HG03342 (cell line): Measurements from ENCODE around the gene ISM1.

ENCODE experiments used
- ATAC-seq: cut with Tn5 transposase; IDR thresholded peaks from one replicate; pipeline ENCODE4 v1.9.1; 2021; ENCODE audit warnings: mild to moderate bottlenecking, moderate library complexity; ENCODE audit not compliant: unreplicated experiment

The ISM1 gene

DNA sequence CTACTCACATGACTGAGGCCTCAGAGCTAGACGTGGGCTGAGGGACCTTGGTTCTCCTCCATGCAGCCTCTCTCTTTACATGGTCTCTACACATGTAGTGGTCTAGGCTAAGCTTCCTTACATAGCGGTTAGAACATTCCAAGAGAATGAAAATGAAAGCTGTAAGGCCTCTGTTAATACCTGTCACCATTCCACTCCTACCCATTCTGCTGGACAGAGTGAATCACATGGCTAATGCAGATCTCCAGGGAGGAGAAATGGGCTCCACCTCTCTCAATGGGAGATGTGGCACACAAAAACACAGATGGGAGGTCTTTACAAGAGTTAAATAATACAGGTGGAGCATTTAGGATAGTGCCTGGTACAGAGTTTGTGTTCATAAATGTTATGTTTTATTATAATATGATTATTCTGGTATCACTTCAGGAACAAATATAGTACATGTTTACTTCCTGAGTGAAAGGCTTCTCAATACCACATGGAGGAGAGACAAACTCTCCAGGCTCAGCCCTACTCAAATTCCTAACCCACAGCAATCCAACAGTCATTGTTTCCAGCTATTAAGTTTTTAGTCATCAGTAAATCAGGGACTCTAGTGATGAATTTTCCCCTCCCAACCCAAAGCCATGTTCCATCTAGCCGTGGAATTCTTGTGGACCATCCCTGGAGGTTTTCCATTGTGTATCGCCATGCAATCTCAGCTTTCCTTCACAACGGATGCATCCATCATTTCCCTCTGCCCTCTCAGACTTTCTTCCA lies 57.9 kb downstream of the ISM1 start:
- no peak for ATAC-seq

- ATAC-seq: no peak
Measured at GRCh38 chr20:13280609-13281324, 59.7 kb downstream of the ISM1 start.

DNA sequence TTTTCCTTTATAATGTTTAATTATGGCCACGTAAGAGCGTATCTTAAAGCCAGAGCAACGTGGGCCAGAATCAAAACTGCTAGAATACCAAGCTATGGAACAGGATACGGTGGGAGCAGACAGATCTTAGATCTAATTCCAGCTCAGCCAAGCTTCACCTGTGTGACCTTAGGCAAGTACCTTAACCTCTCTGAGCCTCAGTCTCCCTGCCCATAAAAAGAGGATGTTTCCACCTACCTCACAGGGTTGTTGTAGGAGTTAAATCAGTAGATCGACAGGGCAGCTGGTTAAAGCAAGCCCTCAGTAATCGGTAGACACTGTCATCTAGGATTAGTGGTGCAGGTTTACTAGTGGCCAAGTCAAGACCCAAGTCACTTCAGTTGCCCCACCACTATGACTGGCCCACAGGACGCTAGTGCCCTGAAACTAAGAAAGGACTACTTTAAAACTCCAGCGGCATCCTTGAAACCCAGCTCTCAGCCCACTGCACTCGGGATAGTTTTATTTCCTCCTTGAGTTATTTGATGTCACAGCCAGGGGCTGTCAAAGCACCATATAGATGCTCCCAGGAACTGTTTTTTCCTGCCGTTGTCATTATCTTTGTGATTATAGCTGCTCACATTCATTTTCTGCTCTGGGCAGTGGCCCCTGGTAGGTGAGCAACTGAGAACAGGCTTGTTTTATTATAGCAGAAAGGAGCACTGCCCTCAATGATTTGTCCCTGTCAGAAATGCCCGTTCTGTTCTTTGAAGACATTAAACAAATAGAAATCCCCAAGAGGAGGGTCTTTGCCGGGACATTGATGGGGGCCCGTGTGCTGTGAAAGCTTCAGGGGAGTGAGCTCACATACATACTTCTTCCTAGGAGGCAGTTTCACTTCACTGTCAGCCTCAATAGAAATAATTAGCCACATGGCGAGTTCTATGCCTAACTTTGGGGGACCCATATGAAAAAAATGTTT lies 63.1 kb downstream of the ISM1 start:
- no peak for ATAC-seq

GRCh38 chr20:13284830-13285229 lies 63.8 kb downstream of the ISM1 start:
- no peak for ATAC-seq

DNA sequence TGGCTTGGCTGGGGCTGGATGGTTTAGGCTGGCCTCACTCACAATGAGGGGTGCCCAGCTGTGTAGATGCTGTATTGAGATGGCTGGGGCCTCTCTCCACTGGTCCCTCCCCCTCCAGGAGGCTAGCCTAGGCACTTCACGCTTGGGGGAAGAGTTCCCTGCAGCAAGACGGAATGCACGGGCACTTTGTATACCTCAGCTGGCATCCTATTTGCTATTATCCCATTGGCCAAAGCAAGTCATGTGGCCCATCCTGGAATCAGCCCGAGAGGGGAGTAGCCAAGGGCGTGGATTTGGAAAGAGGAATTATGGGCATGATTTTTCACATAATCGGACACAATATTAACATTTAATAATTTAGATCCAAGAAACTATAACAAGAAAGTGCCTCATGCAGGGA lies 64.3 kb downstream of the ISM1 start:
- no peak for ATAC-seq

GRCh38 chr20:13286052-13286451 lies 65.0 kb downstream of the ISM1 start:
- ATAC-seq: no peak

DNA sequence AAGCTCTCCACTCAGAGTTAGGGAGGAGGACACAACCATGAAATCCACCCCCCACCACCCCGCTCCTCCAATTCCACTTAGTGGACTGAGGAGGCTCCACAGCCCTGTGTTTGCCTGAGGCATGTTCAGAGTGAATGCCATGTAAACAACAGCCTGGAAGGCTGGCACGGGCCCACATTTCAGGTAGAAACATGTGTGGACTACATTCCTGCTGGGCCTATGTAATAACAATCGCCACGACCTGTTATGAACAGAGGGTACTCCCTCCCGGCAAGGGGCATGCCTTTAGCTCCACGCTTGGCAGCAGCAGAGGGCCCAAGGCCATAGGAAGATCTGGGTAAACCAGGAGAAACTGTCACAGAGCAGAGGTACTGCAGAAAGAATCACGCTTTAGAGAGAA lies 65.5 kb downstream of the ISM1 start:
- no peak for ATAC-seq

DNA sequence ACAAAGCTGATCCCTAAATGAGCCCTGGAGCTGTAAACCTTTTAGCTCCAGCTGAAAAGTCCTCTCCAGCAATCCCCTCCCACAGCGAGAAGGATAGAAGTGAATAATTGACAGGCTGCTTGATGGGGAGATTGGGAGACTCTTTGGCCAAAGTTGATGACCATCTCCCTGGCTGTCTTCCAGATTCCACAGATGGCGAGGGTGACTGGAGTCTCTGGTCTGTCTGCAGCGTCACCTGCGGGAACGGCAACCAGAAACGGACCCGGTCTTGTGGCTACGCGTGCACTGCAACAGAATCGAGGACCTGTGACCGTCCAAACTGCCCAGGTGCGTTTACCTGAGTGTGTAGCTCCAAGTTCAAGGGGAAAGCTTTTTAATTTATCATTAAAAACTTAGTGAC lies 67.3 kb downstream of the ISM1 start:
- no peak for ATAC-seq

DNA sequence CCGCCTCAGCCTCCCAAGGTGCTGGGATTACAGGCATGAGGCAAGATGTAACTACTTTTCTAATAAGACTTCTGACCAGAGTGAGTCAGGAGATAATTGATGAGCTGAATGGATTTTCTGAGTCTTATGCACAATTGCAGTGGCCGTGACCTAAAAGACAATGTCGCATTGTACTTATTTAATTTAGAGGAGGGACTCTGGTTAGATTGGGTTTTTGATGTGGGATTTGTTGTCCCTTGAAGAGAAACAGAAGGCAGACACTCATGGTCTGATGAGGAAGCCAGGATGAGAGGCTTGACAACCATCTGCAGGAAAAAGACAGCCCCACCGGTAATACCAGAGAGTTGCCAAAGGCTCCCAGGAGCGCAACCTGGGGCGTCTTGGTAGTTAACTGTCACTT lies 68.0 kb downstream of the ISM1 start:
- no peak for ATAC-seq

DNA sequence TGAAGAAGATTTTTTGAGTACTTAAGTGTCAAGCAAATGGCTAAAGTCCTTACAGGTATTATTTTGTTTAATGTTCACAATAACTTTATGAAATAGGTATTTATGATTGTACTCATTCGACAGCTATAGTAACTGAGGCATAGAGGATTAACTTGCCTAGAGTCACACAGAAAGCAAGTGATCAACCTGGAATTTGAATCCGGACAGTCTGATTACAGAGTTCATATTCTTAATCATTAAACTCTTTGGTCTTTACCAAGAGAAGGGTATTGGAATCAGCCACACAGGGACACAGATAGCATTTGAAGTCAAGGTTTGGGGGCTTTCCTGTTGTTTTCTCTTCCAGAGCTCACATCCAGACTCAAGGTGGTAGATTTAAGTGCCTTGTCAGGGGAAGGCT lies 69.7 kb downstream of the ISM1 start:
- ATAC-seq: no peak

- no peak for ATAC-seq
Measured at GRCh38 chr20:13291157-13291556, 70.1 kb downstream of the ISM1 start.

GRCh38 chr20:13292201-13292885 lies 71.3 kb downstream of the ISM1 start:
- ATAC-seq: no peak

- ATAC-seq: no peak
Measured at GRCh38 chr20:13294522-13294921, 73.4 kb downstream of the ISM1 start.

DNA sequence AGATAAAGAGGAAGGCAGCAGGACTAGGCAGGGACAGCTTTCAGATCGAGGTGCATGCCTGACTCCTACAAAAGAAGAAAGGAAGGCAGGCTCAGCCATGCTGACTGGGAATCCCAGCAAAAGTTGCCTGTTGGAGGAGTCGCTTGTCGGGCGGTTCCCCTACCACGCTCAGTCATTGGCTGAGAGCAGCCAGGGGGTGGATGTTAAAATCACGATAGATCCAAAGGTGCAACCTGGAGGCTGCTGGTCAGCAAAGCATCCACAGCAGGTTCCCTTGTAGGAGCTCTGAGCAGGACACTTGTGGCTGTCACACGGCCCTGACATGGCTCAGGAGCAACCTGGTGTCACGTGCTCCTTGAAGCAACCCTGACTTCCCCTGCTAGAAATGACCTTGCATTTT lies 74.6 kb downstream of the ISM1 start:
- no peak for ATAC-seq

DNA sequence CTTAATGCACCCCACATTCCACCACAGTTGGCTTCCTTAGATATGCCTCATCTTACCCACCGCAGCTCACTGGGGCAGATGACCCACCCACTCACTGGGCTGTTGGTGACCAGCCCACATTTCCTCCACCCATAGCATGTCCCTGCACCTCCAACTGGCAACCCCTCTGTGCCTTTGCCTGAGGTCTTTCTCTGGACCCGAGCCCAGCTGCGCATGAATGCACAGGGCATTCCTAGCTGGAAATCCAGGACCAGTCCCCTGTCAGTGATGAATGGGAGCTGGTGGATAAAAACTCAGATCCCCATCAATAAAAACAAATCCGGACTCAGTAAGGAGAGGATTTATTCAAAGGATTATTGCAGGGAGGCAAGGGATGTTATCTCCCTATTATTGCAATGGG lies 75.0 kb downstream of the ISM1 start:
- no peak for ATAC-seq

DNA sequence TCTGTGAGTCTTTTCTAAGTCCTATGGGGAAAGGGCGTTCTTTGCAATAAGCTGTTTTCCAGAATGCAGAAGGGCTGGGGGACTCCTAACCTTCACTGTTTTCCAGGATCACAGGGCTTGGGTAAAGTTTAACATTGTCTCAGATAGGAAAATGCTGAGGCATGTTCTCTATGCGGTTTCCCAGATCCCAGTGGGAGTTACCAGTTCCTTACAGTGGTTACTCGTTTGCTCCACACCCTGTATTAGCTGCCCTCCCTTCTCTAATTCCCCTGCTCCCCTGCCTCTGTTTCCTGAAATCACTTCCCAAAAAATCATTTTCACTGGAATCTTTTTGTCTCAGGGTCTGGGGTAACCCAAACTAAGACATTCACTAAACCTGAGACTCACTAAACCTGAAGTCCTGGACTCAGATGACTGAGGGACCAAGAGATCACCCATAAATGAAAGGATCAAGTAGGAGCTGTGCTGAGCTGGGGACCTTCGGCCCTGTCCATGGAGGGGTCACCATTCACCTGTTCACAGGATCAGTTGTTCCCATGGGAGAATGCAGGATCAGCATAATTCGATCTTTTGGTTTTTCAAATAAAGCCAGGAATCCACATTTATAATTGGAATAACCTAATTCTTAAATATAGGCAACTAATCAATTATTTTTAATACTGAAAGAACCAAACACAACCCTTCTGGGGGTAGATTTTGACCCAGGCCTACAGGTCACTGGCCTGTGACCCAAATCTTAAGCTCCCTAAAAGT lies 76.2 kb downstream of the ISM1 start:
- no peak for ATAC-seq

DNA sequence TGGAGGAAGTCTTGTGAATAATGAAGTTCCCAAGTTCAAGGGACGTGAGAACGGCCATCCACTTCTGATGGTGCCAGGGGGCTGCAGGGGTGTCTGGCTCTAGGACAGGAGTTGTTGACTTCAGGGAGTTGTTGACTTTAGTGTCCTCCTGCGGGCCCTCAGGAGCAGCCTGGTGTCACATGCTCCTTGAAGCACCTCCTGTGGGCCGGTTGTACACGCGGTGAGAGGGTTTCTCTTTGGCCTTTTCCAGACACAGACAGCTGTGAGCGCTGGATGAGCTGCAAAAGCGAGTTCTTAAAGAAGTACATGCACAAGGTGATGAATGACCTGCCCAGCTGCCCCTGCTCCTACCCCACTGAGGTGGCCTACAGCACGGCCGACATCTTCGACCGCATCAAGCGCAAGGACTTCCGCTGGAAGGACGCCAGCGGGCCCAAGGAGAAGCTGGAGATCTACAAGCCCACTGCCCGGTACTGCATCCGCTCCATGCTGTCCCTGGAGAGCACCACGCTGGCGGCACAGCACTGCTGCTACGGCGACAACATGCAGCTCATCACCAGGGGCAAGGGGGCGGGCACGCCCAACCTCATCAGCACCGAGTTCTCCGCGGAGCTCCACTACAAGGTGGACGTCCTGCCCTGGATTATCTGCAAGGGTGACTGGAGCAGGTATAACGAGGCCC lies 77.8 kb downstream of the ISM1 start:
- no peak for ATAC-seq

- no peak for ATAC-seq
Measured at GRCh38 chr20:13299401-13299800, 78.3 kb downstream of the ISM1 start.

GRCh38 chr20:13301596-13301995 lies 80.5 kb downstream of the ISM1 start:
- no peak for ATAC-seq
